K562 (cell line): ENCODE results near the gene PPP1R10. TPM values are rescaled to one million over a fixed set of nuclear protein-coding genes. Genes with fewer than 3 reads are reported as not detected.

Experiments used
- DIDO1 ChIP-seq: fragments of 450-650 bp; IDR thresholded peaks from 2 replicates; pipeline ENCODE4 v1.6.1; 2016; ENCODE audit warnings: low read depth, missing biosample characterization, missing genetic modification characterization
- HDAC1 ChIP-seq, 2 experiments: fragments of 450-650 bp; IDR thresholded peaks; 2 replicates each; pipeline ENCODE4 v1.6.1; 2016 to 2017; ENCODE audit warnings: inconsistent platforms in 1 of 2, mild to moderate bottlenecking in 1 of 2, moderate library complexity in 1 of 2
- MAZ ChIP-seq, 2 experiments: fragments of 450-650 bp in 1 of 2; sonication (generic) in 1 of 2; formaldehyde crosslinking; IDR thresholded peaks in 1 of 2; conservative IDR thresholded peaks in 1 of 2; 2 replicates each; pipeline versions ENCODE4 v1.4.0 to v1.5.0; 2020; ENCODE audit warnings: mild to moderate bottlenecking in 1 of 2, missing genetic modification reagents in 1 of 2
- MYC ChIP-seq, 2 experiments: fragments of 250-450 bp in 1 of 2; sonication (Bioruptor Pico) in 1 of 2; IDR thresholded peaks; 2 replicates each; pipeline versions ENCODE4 v1.5.1 to v1.6.1; 2012 to 2021; ENCODE audit warnings: low read depth in 2 of 2, borderline replicate concordance in 1 of 2, improper control_type of control experiment in 1 of 2, low read length in 1 of 2, mild to moderate bottlenecking in 1 of 2, moderate library complexity in 1 of 2
- NELFE ChIP-seq: IDR thresholded peaks from 2 replicates; pipeline ENCODE4 v1.6.1; 2011; ENCODE audit warnings: mild to moderate bottlenecking; ENCODE audit not compliant: insufficient read depth, insufficient read length
- PRMT5 ChIP-seq: sonication (generic); formaldehyde crosslinking; IDR thresholded peaks from 2 replicates; pipeline ENCODE4 v1.5.0; 2020; ENCODE audit warnings: missing genetic modification reagents
- ZNF444 ChIP-seq: fragments of 250-450 bp; sonication (Bioruptor Pico); IDR thresholded peaks from 2 replicates; pipeline ENCODE4 v1.4.0; 2020; ENCODE audit warnings: mild to moderate bottlenecking, moderate library complexity
- ZNF644 ChIP-seq: fragments of 200-800 bp; sonication (Bioruptor generic); IDR thresholded peaks from 2 replicates; pipeline ENCODE4 v1.6.1; 2016; ENCODE audit warnings: low read depth, missing genetic modification characterization, missing compliant biosample characterization
- ZNF717 ChIP-seq: fragments of 250-450 bp; sonication (Bioruptor Pico); IDR thresholded peaks from 2 replicates; pipeline ENCODE4 v1.5.0; 2021
- polyA plus RNA-seq, 8 experiments: library from polyadenylated mRNA; depleted of rRNA in 4 of 8; stranded (reverse) in 5 of 8; unstranded in 3 of 8; fragments of >200 nt; fragmentation: Nextera tagmentation in 2 of 8; fragmentation: Illumina TruSeq in 1 of 8; extraction: Ambion mirVana in 2 of 8; extraction: Trizol in 1 of 8; gene quantifications; 2 replicates each; pipeline versions ENCODE4 v1.2.1 to v1.2.3, GENCODE V29; 2011 to 2014; ENCODE audit warnings: inconsistent platforms in 1 of 8, missing spikeins in 1 of 8
- total RNA-seq, 7 experiments: library from RNA; depleted of rRNA in 6 of 7; stranded (reverse); fragments of >200 nt in 6 of 7; fragmentation: Illumina TruSeq in 2 of 7; extraction: Trizol in 2 of 7; gene quantifications; 2 replicates each; pipeline versions ENCODE4 v1.2.1 to v1.2.3, GENCODE V29; 2011 to 2021; ENCODE audit warnings: low replicate concordance in 1 of 7
- TF ChIP-seq, protein P1 (sequence below), 3 experiments: fragments of 200-800 bp in 1 of 3; fragments of 250-450 bp in 1 of 3; fragments of 450-650 bp in 1 of 3; sonication (Bioruptor Pico) in 1 of 3; sonication (Bioruptor generic) in 1 of 3; formaldehyde crosslinking in 1 of 3; IDR thresholded peaks; 2 replicates each; pipeline versions ENCODE4 v1.6.1 to v1.8.0; 2016 to 2022; ENCODE audit warnings: mild to moderate bottlenecking in 2 of 3, missing genetic modification characterization in 2 of 3, missing compliant biosample characterization in 1 of 3, moderate library complexity in 1 of 3
- TF ChIP-seq, protein P2 (sequence below): fragments of 450-650 bp; IDR thresholded peaks from 2 replicates; pipeline ENCODE4 v1.6.1; 2016; ENCODE audit warnings: borderline replicate concordance
- TF ChIP-seq, protein P3 (sequence below): fragments of 450-650 bp; formaldehyde crosslinking; IDR thresholded peaks from 2 replicates; pipeline ENCODE4 v1.4.0; 2022; ENCODE audit warnings: missing genetic modification characterization
- TF ChIP-seq, protein P4 (sequence below): fragments of 250-450 bp; sonication (Bioruptor Pico); IDR thresholded peaks from 2 replicates; pipeline ENCODE4 v1.5.0; 2022; ENCODE audit warnings: mild to moderate bottlenecking

The PPP1R10 gene
- total and polyA plus RNA-seq, 9 of the 15 experiments (the other 6 are each of a cell fraction or from before 2014, with no cell fraction given), result 14.1 to 65.5 (median 32.6) TPM

DNA sequence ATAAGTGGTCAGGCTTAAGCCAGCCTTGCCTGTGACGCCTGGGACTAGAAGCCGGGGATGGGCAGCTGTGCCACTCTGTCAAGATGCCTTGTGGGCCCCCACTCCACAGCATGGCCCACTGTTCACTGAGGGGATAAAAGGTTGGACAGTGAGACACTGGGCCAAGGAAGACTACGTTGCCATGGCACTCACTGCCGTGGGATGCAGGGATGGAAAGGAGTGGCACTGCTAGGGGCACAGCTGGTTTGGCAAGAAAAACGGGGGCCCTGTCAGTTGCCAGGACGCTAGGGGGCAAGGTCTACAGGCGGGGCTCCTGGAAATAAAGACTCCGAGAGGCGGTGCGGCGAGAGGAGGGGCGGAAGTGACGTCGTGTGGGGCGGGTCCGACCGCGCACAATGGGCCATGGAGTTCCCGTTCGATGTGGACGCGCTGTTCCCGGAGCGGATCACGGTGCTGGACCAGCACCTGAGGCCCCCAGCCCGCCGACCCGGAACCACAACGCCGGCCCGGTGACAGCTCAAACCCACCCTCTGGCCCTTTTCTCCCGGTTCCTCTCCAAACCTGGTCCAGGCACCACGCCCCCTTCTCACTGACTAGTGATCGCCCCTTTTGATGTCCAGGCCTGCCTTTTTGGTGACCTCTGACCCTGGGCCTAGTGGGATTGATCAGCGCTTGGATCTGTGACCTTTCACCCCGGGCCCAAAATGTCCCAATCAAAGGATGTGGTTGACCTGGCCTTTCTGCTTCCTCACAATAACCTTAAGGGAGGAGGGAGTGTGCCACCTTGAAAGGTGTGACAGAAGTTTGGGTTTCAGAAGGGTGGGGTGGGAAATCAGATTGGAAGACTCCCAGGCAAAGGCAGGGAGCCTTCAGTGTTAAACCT is 9.7 kb upstream of the PPP1R10 start, which contains the start of gene ATAT1 (continued):
- TF ChIP-seq ZNF644 (tag) (no peak), MAZ (CRISPR knock-in tag; conservative IDR thresholded peaks at IDR 0.05 in 1 of 2, IDR thresholded peaks at IDR 0.05 in 1 of 2) (peak in 1 of 2 experiments; percentile 51; a peak in 2 of 4 replicates), HDAC1 (IDR thresholded peaks at IDR 0.05) (peak in 1 of 2 experiments; percentile 31; a peak in 1 of 4 replicates), MYC (IDR thresholded peaks at IDR 0.05; ENCODE audit: low read depth, low read length) (peak; percentile 25; the same call in 1 of the 2 replicates), MYC (CRISPR knock-in tag; IDR thresholded peaks at IDR 0.05; ENCODE audit: borderline replicate concordance, low read depth) (no peak), ZNF717 (CRISPR knock-in tag) (0 out of 2 replicates have a peak, but pooled peaks have one; percentile 47), DIDO1 (tag) (no peak), NELFE (no peak), ZNF444 (CRISPR knock-in tag) (peak; percentile 50; the same call in 1 of the 2 replicates), PRMT5 (no peak)
- TF ChIP-seq, protein P1, sequence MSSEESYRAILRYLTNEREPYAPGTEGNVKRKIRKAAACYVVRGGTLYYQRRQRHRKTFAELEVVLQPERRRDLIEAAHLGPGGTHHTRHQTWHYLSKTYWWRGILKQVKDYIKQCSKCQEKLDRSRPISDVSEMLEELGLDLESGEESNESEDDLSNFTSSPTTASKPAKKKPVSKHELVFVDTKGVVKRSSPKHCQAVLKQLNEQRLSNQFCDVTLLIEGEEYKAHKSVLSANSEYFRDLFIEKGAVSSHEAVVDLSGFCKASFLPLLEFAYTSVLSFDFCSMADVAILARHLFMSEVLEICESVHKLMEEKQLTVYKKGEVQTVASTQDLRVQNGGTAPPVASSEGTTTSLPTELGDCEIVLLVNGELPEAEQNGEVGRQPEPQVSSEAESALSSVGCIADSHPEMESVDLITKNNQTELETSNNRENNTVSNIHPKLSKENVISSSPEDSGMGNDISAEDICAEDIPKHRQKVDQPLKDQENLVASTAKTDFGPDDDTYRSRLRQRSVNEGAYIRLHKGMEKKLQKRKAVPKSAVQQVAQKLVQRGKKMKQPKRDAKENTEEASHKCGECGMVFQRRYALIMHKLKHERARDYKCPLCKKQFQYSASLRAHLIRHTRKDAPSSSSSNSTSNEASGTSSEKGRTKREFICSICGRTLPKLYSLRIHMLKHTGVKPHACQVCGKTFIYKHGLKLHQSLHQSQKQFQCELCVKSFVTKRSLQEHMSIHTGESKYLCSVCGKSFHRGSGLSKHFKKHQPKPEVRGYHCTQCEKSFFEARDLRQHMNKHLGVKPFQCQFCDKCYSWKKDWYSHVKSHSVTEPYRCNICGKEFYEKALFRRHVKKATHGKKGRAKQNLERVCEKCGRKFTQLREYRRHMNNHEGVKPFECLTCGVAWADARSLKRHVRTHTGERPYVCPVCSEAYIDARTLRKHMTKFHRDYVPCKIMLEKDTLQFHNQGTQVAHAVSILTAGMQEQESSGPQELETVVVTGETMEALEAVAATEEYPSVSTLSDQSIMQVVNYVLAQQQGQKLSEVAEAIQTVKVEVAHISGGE (CRISPR knock-in tag; IDR thresholded peaks at IDR 0.05), result peak in 2 of 3 experiments; percentile 53 to 66; a peak in 3 of 6 replicates
- TF ChIP-seq, protein P2, sequence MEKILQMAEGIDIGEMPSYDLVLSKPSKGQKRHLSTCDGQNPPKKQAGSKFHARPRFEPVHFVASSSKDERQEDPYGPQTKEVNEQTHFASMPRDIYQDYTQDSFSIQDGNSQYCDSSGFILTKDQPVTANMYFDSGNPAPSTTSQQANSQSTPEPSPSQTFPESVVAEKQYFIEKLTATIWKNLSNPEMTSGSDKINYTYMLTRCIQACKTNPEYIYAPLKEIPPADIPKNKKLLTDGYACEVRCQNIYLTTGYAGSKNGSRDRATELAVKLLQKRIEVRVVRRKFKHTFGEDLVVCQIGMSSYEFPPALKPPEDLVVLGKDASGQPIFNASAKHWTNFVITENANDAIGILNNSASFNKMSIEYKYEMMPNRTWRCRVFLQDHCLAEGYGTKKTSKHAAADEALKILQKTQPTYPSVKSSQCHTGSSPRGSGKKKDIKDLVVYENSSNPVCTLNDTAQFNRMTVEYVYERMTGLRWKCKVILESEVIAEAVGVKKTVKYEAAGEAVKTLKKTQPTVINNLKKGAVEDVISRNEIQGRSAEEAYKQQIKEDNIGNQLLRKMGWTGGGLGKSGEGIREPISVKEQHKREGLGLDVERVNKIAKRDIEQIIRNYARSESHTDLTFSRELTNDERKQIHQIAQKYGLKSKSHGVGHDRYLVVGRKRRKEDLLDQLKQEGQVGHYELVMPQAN, result peak; percentile 62; the same call in 1 of the 2 replicates
- TF ChIP-seq, protein P3, sequence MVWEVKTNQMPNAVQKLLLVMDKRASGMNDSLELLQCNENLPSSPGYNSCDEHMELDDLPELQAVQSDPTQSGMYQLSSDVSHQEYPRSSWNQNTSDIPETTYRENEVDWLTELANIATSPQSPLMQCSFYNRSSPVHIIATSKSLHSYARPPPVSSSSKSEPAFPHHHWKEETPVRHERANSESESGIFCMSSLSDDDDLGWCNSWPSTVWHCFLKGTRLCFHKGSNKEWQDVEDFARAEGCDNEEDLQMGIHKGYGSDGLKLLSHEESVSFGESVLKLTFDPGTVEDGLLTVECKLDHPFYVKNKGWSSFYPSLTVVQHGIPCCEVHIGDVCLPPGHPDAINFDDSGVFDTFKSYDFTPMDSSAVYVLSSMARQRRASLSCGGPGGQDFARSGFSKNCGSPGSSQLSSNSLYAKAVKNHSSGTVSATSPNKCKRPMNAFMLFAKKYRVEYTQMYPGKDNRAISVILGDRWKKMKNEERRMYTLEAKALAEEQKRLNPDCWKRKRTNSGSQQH, result peak; percentile 90
- TF ChIP-seq, protein P4, sequence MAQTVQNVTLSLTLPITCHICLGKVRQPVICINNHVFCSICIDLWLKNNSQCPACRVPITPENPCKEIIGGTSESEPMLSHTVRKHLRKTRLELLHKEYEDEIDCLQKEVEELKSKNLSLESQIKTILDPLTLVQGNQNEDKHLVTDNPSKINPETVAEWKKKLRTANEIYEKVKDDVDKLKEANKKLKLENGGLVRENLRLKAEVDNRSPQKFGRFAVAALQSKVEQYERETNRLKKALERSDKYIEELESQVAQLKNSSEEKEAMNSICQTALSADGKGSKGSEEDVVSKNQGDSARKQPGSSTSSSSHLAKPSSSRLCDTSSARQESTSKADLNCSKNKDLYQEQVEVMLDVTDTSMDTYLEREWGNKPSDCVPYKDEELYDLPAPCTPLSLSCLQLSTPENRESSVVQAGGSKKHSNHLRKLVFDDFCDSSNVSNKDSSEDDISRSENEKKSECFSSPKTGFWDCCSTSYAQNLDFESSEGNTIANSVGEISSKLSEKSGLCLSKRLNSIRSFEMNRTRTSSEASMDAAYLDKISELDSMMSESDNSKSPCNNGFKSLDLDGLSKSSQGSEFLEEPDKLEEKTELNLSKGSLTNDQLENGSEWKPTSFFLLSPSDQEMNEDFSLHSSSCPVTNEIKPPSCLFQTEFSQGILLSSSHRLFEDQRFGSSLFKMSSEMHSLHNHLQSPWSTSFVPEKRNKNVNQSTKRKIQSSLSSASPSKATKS, result 0 out of 2 replicates have a peak, but pooled peaks have one; percentile 45
